Endothelial cell of umbilical vein (primary cell): Measurements from ENCODE around the gene MLNR. TPM values are rescaled to one million over a fixed set of nuclear protein-coding genes. Genes with fewer than 3 reads are reported as not detected.
A peak's percentile ranks its signal among the peaks of the same experiment; 100 is the strongest.

ENCODE experiments used
- BruUV-seq: library from RNA; stranded (reverse); fragments of 400-500 nt; replicated peaks from 2 replicates; lab custom pipeline; 2021; lab: Mats Ljungman, UMichigan
- CTCF ChIA-PET: fragments of 300-600, 350-600 bp; sonication (Branson Sonifier 250); formaldehyde crosslinking; loops from one replicate; lab custom pipeline; 2021; ENCODE audit warnings: antibody characterized with exemption, inconsistent platforms; lab: Charles Lee
- POLR2A ChIA-PET: fragments of 300-600, 350-600 bp; sonication (Branson Sonifier 250); formaldehyde crosslinking; loops from one replicate; lab custom pipeline; 2021; ENCODE audit warnings: antibody characterized with exemption, inconsistent platforms; lab: Charles Lee
- DNase-seq: peaks from one replicate; pipeline ENCODE4 v3.0.0-alpha.2; 2011; ENCODE audit warnings: low read depth, low spot score
- FAIRE-seq: peaks from 2 replicates; lab custom pipeline; 2011; peaks lifted over from hg19 to GRCh38; lab: Jason Lieb, UNC
- H2AFZ ChIP-seq: 2 replicates; pipeline ENCODE4 v1.6.0; 2012; ENCODE audit warnings: low read depth, low read length, control low read depth, inconsistent platforms
- H3K27ac ChIP-seq: 2 replicates; pipeline ENCODE4 v1.5.1; 2011; ENCODE audit warnings: low read depth, mild to moderate bottlenecking, control low read depth, low read length, moderate library complexity; ENCODE audit not compliant: insufficient read depth
- H3K27me3 ChIP-seq, 2 experiments: 2 replicates each; pipeline versions ENCODE4 v1.6.0 to v1.6.1; 2011; ENCODE audit warnings: low read length in 2 of 2, mixed read lengths in 1 of 2; ENCODE audit not compliant: control insufficient read depth in 2 of 2, insufficient read depth in 2 of 2
- H3K36me3 ChIP-seq, 2 experiments: 2 replicates in 1 of 2; 3 replicates in 1 of 2; pipeline ENCODE4 v1.5.1; 2011; ENCODE audit warnings: low read length in 2 of 2, mild to moderate bottlenecking in 1 of 2, moderate library complexity in 1 of 2; ENCODE audit not compliant: control insufficient read depth in 2 of 2, insufficient read depth in 2 of 2; ENCODE audit errors: extremely low read depth in 1 of 2
- H3K4me1 ChIP-seq: 3 replicates; pipeline ENCODE4 v1.5.1; 2011; ENCODE audit warnings: mild to moderate bottlenecking, low read length; ENCODE audit not compliant: control insufficient read depth, insufficient read depth; ENCODE audit errors: extremely low read depth
- H3K4me2 ChIP-seq: 2 replicates; pipeline ENCODE4 v1.6.1; 2011; ENCODE audit warnings: low read length, control low read depth, mixed read lengths; ENCODE audit not compliant: insufficient read depth
- H3K4me3 ChIP-seq, 3 experiments: fragments of 200-600 bp in 1 of 3; sonication (generic), shearing (Covaris generic) in 1 of 3; replicated peaks in 1 of 3; 2 replicates each; pipeline ENCODE4 v1.5.1; 2011 to 2016; ENCODE audit warnings: control low read depth in 3 of 3, low read length in 3 of 3, mild to moderate bottlenecking in 2 of 3, inconsistent platforms in 1 of 3, low read depth in 1 of 3, moderate library complexity in 1 of 3; ENCODE audit not compliant: insufficient read depth in 1 of 3
- H3K79me2 ChIP-seq: 2 replicates; pipeline ENCODE4 v1.6.0; 2012; ENCODE audit warnings: low read length, inconsistent platforms; ENCODE audit not compliant: control insufficient read depth, insufficient read depth
- H3K9ac ChIP-seq: replicated peaks from 2 replicates; pipeline ENCODE3; 2011; ENCODE audit warnings: low read length, control low read depth; ENCODE audit not compliant: insufficient read depth; ENCODE audit errors: extremely low read depth
- H3K9me1 ChIP-seq: replicated peaks from 3 replicates; pipeline ENCODE4 v1.6.0; 2011; ENCODE audit warnings: mild to moderate bottlenecking, low read length; ENCODE audit not compliant: control insufficient read depth, insufficient read depth; ENCODE audit errors: extremely low read depth
- H3K9me3 ChIP-seq: replicated peaks from 2 replicates; pipeline ENCODE4 v1.5.1; 2012; ENCODE audit warnings: low read length, inconsistent platforms; ENCODE audit not compliant: control insufficient read depth, insufficient read depth
- H4K20me1 ChIP-seq: replicated peaks from 2 replicates; pipeline ENCODE3; 2011; ENCODE audit warnings: mild to moderate bottlenecking, low read length; ENCODE audit not compliant: control insufficient read depth, insufficient read depth; ENCODE audit errors: extremely low read depth
- EZH2 ChIP-seq: IDR thresholded peaks from 2 replicates; pipeline ENCODE4 v1.6.1; 2012; ENCODE audit warnings: borderline replicate concordance, low read depth, mild to moderate bottlenecking, moderate library complexity, low read length, inconsistent platforms; ENCODE audit not compliant: severe bottlenecking
- FOS ChIP-seq: IDR thresholded peaks from 2 replicates; pipeline ENCODE4 v1.6.1; 2011; ENCODE audit warnings: mild to moderate bottlenecking, low read length, moderate library complexity, borderline replicate concordance; ENCODE audit not compliant: insufficient read depth
- GATA2 ChIP-seq: IDR thresholded peaks from 2 replicates; pipeline ENCODE4 v1.7.0; 2011; ENCODE audit warnings: low read depth, mild to moderate bottlenecking, moderate library complexity, mixed read lengths, low read length; ENCODE audit not compliant: insufficient read length, insufficient read depth
- JUN ChIP-seq: IDR thresholded peaks from 2 replicates; pipeline ENCODE4 v1.6.1; 2011; ENCODE audit warnings: borderline replicate concordance, low read depth; ENCODE audit not compliant: insufficient read length, insufficient read depth
- MYC ChIP-seq: IDR thresholded peaks from one replicate; pipeline ENCODE4 v1.6.1; 2011; ENCODE audit warnings: mild to moderate bottlenecking, low read depth, low read length
- POLR2A ChIP-seq: IDR thresholded peaks from 2 replicates; pipeline ENCODE4 v1.6.1; 2012; ENCODE audit warnings: low read depth, mild to moderate bottlenecking, control low read depth, low read length
- POLR2AphosphoS5 ChIP-seq: IDR thresholded peaks from 2 replicates; pipeline ENCODE4 v1.6.1; 2012; ENCODE audit warnings: low read depth, mild to moderate bottlenecking, control low read depth, low read length, moderate library complexity; ENCODE audit not compliant: insufficient read depth
- dilution Hi-C: fragments of 300-500 bp; cut with MboI; formaldehyde crosslinking; loops from one replicate; pipeline ENCODE4 v1.15.0; 2019; ENCODE audit warnings: low sequenced_read_pairs; ENCODE audit not compliant: extremely low pct_ligation_motif_present
- intact Hi-C: fragments of 100-400 bp; cut with micrococcal nuclease; formaldehyde crosslinking; loops from one replicate; pipeline ENCODE4 v1.10.0; 2022
- polyA plus RNA-seq, 4 experiments: library from polyadenylated mRNA; depleted of rRNA in 3 of 4; stranded (reverse) in 3 of 4; unstranded in 1 of 4; fragments of >200 nt; gene quantifications; 2 replicates each; pipeline versions ENCODE4 v1.2.1 to v1.2.3, GENCODE V29; 2011 to 2012; ENCODE audit warnings: missing spikeins in 1 of 4
- total RNA-seq: library from RNA; stranded (reverse); gene quantifications from 2 replicates; pipeline ENCODE4 v1.2.3, GENCODE V29; 2021
- TF ChIP-seq, protein P1 (sequence below), 2 donors: IDR thresholded peaks; 1 replicate in 1 of 2; 2 replicates in 1 of 2; pipeline ENCODE4 v1.5.1; 2011; ENCODE audit warnings: low read length in 2 of 2, mild to moderate bottlenecking in 2 of 2, moderate library complexity in 2 of 2, control low read depth in 1 of 2, inconsistent platforms in 1 of 2, low read depth in 1 of 2; ENCODE audit not compliant: insufficient read depth in 1 of 2; ENCODE audit errors: extremely low read depth in 1 of 2
- TF ChIP-seq, protein P2 (sequence below): IDR thresholded peaks from 2 replicates; pipeline ENCODE4 v1.6.1; 2011; ENCODE audit not compliant: insufficient read depth, insufficient read length

MLNR gene
- total and polyA plus RNA-seq, 2 donors (not counting 3 experiments of a cell fraction or from before 2014, with no cell fraction given): not detected

DNA sequence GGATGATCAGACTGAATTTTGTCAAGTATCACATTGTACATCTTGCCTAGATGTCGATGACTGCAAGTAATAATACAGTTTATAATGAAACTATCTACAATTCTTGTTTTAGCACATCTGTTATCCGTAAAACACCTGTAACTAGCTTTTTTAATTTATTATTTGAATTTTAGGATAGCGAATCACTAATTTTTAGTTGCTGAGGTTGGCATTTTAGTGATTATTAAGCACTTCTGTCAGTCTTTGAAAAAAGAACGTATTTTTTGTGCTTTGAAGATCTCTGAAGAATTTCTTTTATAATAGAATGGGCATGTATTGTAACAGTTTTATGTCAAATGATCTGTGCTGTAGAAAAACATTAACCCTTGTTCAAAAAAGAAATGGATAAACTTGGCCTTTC lies 11.5 kb upstream of the MLNR start:
- H3K9ac ChIP-seq: no peak overlapping the region
- CTCF ChIA-PET: interaction anchor here (0.9 kb wide), 1 partner anchor 31 kb away, joined by 3 read pairs; no protein-coding TSS in a partner anchor
- intact Hi-C loops (no loop called here), dilution Hi-C loops (no loop called here)
- no peaks in the 10 kb centered on the region for H3K79me2 ChIP-seq
- BruUV-seq: no TSS peak
- no peaks in the 10 kb centered on the region for H3K27me3 ChIP-seq
- FAIRE-seq (no peak), DNase-seq (no peak)
- POLR2A ChIA-PET: no interaction called here
- TF ChIP-seq, protein P1, sequence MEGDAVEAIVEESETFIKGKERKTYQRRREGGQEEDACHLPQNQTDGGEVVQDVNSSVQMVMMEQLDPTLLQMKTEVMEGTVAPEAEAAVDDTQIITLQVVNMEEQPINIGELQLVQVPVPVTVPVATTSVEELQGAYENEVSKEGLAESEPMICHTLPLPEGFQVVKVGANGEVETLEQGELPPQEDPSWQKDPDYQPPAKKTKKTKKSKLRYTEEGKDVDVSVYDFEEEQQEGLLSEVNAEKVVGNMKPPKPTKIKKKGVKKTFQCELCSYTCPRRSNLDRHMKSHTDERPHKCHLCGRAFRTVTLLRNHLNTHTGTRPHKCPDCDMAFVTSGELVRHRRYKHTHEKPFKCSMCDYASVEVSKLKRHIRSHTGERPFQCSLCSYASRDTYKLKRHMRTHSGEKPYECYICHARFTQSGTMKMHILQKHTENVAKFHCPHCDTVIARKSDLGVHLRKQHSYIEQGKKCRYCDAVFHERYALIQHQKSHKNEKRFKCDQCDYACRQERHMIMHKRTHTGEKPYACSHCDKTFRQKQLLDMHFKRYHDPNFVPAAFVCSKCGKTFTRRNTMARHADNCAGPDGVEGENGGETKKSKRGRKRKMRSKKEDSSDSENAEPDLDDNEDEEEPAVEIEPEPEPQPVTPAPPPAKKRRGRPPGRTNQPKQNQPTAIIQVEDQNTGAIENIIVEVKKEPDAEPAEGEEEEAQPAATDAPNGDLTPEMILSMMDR (IDR thresholded peaks at IDR 0.05; ENCODE audit: extremely low read depth in 1 of 2, insufficient read depth in 1 of 2, low read depth in 1 of 2, low read length in 2 of 2): no peak
- peaks cover 6 to 13% of the 10 kb centered on the region in 2 experiments for H3K36me3 ChIP-seq
- no peaks in the 10 kb centered on the region for H3K9me3 ChIP-seq
- H2AFZ ChIP-seq: no peak overlapping the region
- no peaks in the 10 kb centered on the region for H3K4me1 ChIP-seq
- no peak overlapping the region for H3K4me2 ChIP-seq
- H4K20me1 ChIP-seq: no peaks in the 10 kb centered on the region
- H3K27ac ChIP-seq: no peak overlapping the region
- no peak overlapping the region for H3K4me3 ChIP-seq
- no peaks in the 10 kb centered on the region for H3K9me1 ChIP-seq

DNA sequence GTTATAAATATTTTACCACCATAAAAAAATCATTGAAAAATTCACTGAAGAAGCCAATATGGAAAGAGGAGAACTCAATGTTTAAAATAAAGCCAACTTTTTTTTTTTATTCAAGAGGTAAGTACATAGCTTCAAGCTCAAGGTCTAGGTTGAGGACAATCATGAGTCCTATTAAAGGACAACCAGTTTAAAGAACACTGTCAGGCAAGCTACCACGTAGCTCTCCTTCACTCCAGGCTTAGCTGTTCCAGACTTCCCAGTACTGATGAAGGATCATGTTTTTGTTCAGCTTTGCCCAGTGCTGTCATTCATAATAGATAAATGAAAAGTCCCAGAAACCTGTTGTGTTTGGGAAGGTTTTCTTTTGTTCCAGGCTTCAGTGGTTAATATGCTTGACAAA lies 10.0 kb upstream of the MLNR start:
- ChIA-PET CTCF (interaction anchor here (0.8 to 1.9 kb wide), 4 partner anchors 8 to 71 kb away, joined by 3 to 5 read pairs (median 4); no protein-coding TSS in a partner anchor), POLR2A (no interaction called here)
- dilution Hi-C loops (no loop called here), intact Hi-C loops (no loop called here)
- Histone ChIP-seq H3K9me3 (no peaks in the 10 kb centered on the region), H3K79me2 (no peaks in the 10 kb centered on the region), H4K20me1 (no peaks in the 10 kb centered on the region), H3K9me1 (no peaks in the 10 kb centered on the region), H3K4me1 (no peaks in the 10 kb centered on the region), H3K9ac (no peak overlapping the region), H3K36me3 (peaks cover 6 to 12% of the 10 kb centered on the region in 2 experiments), H2AFZ (no peak overlapping the region), H3K4me3 (no peak overlapping the region), H3K27me3 (no peaks in the 10 kb centered on the region), H3K4me2 (no peak overlapping the region), H3K27ac (no peak overlapping the region)
- no peak for TF ChIP-seq POLR2AphosphoS5
- TF ChIP-seq GATA2: no peak
- TF ChIP-seq EZH2: no peak
- TF ChIP-seq MYC: no peak
- TF ChIP-seq, protein P1 (IDR thresholded peaks at IDR 0.05; ENCODE audit: extremely low read depth in 1 of 2, insufficient read depth in 1 of 2, low read depth in 1 of 2, low read length in 2 of 2): no peak
- TF ChIP-seq JUN: no peak
- no peak for TF ChIP-seq FOS
- TF ChIP-seq POLR2A: no peak
- TF ChIP-seq, protein P2, sequence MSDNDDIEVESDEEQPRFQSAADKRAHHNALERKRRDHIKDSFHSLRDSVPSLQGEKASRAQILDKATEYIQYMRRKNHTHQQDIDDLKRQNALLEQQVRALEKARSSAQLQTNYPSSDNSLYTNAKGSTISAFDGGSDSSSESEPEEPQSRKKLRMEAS: no peak
- FAIRE-seq (peak; percentile 67), DNase-seq (no peak)
- no TSS peak for BruUV-seq
